HG03521 (cell line): Measurements from ENCODE around the gene FOXJ1.

Experiments
- ATAC-seq: cut with Tn5 transposase; IDR thresholded peaks from one replicate; pipeline ENCODE4 v1.9.1; 2021; ENCODE audit warnings: mild to moderate bottlenecking, moderate library complexity; ENCODE audit not compliant: unreplicated experiment

The FOXJ1 gene

GRCh38 chr17:76094046-76094445 lies 47.0 kb downstream of the FOXJ1 start:
- no peak for ATAC-seq

DNA sequence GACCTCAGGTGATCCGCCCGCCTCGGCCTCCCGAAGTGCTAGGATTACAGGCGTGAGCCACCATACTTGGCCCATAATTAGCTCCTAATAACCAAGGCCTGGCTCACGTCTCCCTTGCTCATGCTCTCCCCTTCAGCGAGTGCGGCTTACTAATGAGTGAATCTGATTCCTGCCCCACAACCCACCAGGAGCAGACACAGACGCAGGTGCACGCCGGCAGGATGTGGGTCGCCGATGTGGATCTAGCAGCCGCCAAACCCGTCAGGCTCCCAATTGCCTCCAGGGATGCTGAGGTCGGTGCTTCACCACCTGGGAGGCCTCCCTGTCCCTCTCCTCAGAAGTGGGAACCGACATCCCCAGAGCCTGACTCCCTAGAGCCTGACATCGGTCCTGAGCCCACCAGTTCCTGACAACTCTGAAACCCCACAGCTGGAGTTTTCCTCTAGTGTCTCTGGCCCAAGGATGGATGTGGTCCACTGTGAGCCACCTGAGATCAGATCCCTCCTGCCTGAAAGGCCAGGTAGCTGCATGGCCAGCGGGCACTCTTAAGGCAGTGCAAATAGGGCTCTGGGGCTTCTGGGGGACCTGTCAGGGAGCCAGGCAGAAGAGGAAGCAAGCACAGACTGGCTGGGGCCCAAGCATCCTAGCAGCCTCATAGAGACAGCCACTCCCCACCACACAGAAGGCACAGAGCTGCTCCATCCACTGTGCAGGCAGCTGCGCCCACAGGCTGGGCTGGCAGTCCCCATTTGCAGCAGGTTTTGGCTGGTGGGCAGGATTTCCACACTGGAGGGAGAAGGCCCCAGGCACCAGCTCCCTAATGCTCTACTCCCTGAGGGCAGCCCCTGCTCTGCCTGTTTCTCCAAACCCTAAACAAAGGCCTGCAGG lies 48.3 kb downstream of the FOXJ1 start:
- no peak for ATAC-seq

- no peak for ATAC-seq
Observed at GRCh38 chr17:76091526-76092286, 49.3 kb downstream of the FOXJ1 start.

DNA sequence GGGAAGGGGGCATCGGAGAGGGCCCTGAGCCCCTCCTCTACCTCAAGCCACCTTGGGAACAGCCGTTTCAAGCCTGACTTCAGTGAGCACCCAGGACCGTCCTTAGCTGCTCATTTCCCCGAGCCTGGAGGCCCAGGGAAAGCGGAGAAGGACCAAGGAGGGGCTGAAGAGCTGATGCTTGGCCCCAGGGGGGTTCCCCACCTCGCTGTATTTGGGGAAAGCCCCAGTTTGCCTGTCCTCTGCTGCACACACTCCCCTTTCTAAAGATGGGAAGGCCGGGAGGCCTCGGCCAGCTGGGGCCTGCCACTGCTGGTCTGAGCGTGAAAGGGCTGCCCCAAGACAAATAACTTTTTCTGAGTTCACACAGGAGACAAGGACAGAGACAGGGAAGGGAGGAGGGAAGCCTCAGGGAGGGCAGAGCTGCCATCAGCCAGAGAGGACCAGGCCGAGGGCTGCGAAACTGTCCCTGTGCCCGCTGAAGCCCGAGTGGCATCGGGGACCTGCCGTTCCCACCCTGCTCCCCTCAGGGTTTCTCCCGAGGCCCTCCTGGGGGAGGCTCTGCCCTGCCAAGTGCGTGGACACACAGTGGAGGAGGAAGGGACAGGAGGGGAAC lies 50.4 kb downstream of the FOXJ1 start:
- no peak for ATAC-seq

GRCh38 chr17:76089680-76090516 lies 51.1 kb downstream of the FOXJ1 start:
- no peak for ATAC-seq

DNA sequence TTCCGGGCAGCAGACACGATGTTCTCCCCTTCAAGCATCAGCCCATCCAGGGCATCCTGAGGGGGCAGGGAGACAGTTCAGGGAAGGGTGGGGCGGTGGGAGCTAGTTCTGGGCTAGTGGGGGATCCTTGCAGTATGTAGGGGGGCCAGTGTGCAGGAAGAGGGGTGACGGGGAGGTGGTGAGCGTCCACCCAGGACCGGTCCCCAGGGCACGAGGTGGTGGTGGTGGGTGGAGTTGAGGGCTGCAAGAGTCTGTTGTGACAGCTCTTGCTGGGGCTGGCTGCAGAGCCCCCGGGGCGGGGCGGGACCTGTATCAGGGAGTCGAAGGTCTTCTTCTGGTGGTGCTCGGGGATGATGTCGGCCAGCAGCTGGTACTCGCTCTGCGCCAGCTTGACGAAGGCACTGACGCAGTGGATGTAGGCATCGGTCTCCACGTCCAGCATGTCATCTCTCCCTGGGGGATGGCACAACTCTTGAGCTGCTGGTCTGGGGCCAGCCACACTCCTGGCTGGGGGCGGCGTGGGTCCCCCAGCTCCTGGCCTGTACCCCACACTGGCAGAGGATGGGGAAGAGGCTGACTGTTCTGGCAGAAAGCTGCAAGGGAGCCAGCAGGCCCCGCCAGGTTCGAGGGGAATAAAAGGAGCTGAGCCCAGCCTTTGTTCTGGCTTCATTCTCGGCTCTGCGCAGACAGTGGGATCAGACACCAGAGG lies 52.0 kb downstream of the FOXJ1 start:
- ATAC-seq: no peak

DNA sequence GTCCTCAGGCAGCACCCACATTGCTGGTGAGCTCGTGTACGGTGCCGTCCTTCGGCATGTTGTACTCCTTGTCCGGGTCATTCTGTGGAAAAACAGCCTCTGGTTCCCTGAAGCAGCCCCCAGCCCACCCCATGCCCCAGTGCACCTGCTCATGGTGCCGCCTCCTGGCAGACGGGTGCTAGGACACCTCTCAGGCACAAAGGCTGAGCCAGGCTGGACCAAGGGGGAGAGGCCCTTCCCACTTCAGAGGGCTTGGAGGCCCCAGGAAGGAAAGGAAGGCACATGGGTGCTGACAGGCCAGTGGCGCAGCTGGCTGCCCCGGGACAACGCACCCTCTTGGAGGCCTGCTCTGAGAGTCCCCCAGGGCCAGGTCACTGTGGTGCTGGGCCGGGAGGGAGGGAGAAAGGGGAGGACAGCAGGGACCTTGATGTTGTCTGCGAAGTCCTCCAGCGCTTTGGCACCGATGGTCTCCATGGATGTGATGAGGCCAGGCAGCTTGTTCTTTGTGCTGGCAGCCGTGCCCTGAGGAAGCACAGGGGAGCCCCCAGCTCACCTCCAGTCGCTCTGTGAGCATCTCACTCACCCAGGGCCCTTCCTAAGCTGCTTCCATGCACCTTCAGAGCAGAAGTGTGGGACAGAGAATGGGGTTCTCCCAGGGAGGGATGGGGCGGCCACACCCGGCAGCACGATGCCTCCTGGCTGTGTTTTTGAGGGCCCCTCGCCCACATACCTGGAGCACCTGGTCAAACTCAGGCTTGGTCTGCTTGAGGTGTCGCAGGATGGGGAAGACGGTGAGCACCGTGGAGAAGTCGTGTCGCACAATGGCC lies 52.8 kb downstream of the FOXJ1 start:
- no peak for ATAC-seq

DNA sequence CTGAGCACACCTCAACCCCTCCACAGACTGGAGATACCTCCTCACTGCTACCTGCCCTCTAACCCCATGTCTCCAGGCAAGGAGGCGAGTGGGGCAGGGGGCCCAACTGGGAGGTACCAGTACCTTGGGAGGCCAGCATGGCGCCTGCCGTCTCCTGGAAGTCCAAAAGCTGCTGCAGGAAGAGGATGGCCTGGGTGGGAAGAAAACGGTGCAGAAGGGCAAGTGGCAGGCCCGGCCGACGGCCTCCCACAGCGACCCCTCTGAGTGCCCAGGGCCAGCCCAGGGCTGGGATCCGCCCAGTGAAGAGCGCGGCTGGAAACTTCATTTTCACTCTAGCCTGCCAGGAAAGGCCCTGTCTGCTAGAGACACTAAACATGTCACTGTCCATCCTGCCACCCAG lies 53.5 kb downstream of the FOXJ1 start:
- ATAC-seq: no peak

- no peak for ATAC-seq
Observed at GRCh38 chr17:76086384-76086783, 54.7 kb downstream of the FOXJ1 start.
